Hepatocyte (in vitro differentiated cells): Measurements from ENCODE around the gene SCML2. TPM values are rescaled to one million over a fixed set of nuclear protein-coding genes. Genes with fewer than 3 reads are reported as not detected.
A peak's percentile ranks its signal among the peaks of the same experiment; 100 is the strongest.
"Not testable (repeated sequence)": the region's sequence is repeated elsewhere in the genome, so short reads cannot be mapped to it uniquely, and the experiment has no call there.

Experiments
- DNase-seq: peaks from one replicate; pipeline ENCODE4 v3.0.0-alpha.2; 2016; ENCODE audit warnings: low spot score
- H2AFZ ChIP-seq: fragments of 200-600 bp; sonication (generic); 2 replicates; pipeline ENCODE4 v1.6.0; 2016; ENCODE audit warnings: antibody characterized with exemption, mild to moderate bottlenecking
- H3K27ac ChIP-seq: fragments of 200-600 bp; sonication (generic); 2 replicates; pipeline ENCODE4 v1.5.1; 2016; ENCODE audit warnings: mild to moderate bottlenecking
- H3K27me3 ChIP-seq: fragments of 200-600 bp; sonication (generic); 2 replicates; pipeline ENCODE4 v1.6.1; 2016
- H3K36me3 ChIP-seq: fragments of 200-600 bp; sonication (generic); replicated peaks from 2 replicates; pipeline ENCODE4 v1.5.1; 2016; ENCODE audit warnings: low read depth; ENCODE audit not compliant: insufficient read depth
- H3K4me1 ChIP-seq: fragments of 200-600 bp; sonication (generic); 2 replicates; pipeline ENCODE4 v1.5.1; 2016; ENCODE audit warnings: mild to moderate bottlenecking, moderate library complexity; ENCODE audit not compliant: insufficient read depth
- H3K4me2 ChIP-seq: fragments of 200-600 bp; sonication (generic); 2 replicates; pipeline ENCODE4 v1.6.0; 2016
- H3K4me3 ChIP-seq: fragments of 200-600 bp; sonication (generic); 2 replicates; pipeline ENCODE4 v1.5.1; 2016; ENCODE audit warnings: mild to moderate bottlenecking
- H3K79me2 ChIP-seq: fragments of 200-600 bp; sonication (generic); 2 replicates; pipeline ENCODE4 v1.6.0; 2017; ENCODE audit warnings: mild to moderate bottlenecking
- H3K9me2 ChIP-seq: fragments of 200-600 bp; sonication (generic); replicated peaks from 2 replicates; pipeline ENCODE4 v1.6.0; 2017; ENCODE audit warnings: mild to moderate bottlenecking; ENCODE audit not compliant: insufficient read depth
- H3K9me3 ChIP-seq: fragments of 200-600 bp; sonication (generic); 2 replicates; pipeline ENCODE4 v1.5.1; 2016; ENCODE audit warnings: low read depth, mild to moderate bottlenecking
- H4K20me1 ChIP-seq: fragments of 200-600 bp; sonication (generic); 2 replicates; pipeline ENCODE4 v1.6.0; 2016; ENCODE audit warnings: mild to moderate bottlenecking; ENCODE audit not compliant: insufficient read depth, poor library complexity, severe bottlenecking
- EZH2 ChIP-seq: fragments of 200-600 bp; sonication (generic); IDR thresholded peaks from 2 replicates; pipeline ENCODE4 v1.6.1; 2016; ENCODE audit warnings: antibody characterized with exemption, mild to moderate bottlenecking, borderline replicate concordance
- EZH2phosphoT487 ChIP-seq: fragments of 200-600 bp; sonication (generic); IDR thresholded peaks from one replicate; pipeline ENCODE4 v1.6.1; 2018; ENCODE audit warnings: antibody characterized with exemption, mild to moderate bottlenecking, low read depth, moderate library complexity; ENCODE audit not compliant: unreplicated experiment, severe bottlenecking
- WGBS: methylation state at CpG from one replicate; pipeline ENCODE4 v1.1.6; 2016; ENCODE audit warnings: low lambda C conversion rate; ENCODE audit errors: missing lambda C conversion rate; 5-methylcytosine and 5-hydroxymethylcytosine counted together
- polyA plus RNA-seq: library from polyadenylated mRNA; unstranded; fragments of >200 nt; fragmentation: Nextera tagmentation; extraction: Ambion mirVana; gene quantifications from 2 replicates; pipeline ENCODE4 v1.2.1, GENCODE V29; 2016
- total RNA-seq: library from RNA; depleted of rRNA; stranded (reverse); fragments of >200 nt; gene quantifications from 2 replicates; pipeline ENCODE4 v1.2.3, GENCODE V29; 2014
- TF ChIP-seq, protein P1 (sequence below): fragments of 200-600 bp; sonication (generic); IDR thresholded peaks from 2 replicates; pipeline ENCODE4 v1.5.1; 2016; ENCODE audit warnings: antibody characterized with exemption, mild to moderate bottlenecking; ENCODE audit not compliant: poor library complexity

The SCML2 gene
- total and polyA plus RNA-seq, 2 experiments from 2014 or later: 3.6 to 4.5 TPM

DNA sequence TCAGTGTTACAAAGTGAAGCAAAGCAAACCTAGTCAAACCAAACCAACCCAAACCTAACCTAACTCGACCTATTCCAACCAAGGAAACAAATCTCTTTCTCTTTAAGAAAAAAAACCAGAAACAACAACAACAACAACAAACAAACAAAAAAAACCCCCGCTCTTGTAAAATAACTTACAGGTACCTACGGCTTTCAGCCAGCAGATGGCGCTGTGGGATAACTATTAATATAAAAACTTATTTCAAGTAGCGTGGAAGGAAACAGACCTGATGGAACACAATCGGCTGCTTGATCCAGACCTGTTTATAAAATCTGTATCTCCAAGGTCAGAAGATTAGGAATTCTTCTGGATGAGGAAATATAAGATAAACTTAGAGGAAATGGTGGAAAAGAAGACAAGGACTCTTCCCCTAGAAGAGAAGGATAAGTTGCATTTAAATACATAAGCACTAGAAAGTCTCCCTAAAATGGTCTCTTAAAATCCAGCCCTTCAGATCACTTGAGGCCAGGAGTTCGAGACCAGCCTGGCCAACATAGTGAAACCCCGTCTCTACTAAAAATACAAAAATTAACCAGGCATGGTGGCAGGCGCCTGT, 36.6 kb upstream of the SCML2 start:
- WGBS: 28% methylated on average over 9 of the region's 9 CpGs
- Histone ChIP-seq H3K4me3 (no peak overlapping the region), H3K9me3 (no peaks in the 10 kb centered on the region), H3K27ac (no peak overlapping the region), H3K4me1 (no peaks in the 10 kb centered on the region), H4K20me1 (no peaks in the 10 kb centered on the region), H2AFZ (no peak overlapping the region), H3K36me3 (no peaks in the 10 kb centered on the region), H3K9me2 (no peaks in the 10 kb centered on the region), H3K4me2 (no peak overlapping the region), H3K79me2 (no peaks in the 10 kb centered on the region), H3K27me3 (no peaks in the 10 kb centered on the region)
- peak; percentile 84 for DNase-seq
- TF ChIP-seq EZH2phosphoT487 (no peak), EZH2 (no peak)
- TF ChIP-seq, protein P1, sequence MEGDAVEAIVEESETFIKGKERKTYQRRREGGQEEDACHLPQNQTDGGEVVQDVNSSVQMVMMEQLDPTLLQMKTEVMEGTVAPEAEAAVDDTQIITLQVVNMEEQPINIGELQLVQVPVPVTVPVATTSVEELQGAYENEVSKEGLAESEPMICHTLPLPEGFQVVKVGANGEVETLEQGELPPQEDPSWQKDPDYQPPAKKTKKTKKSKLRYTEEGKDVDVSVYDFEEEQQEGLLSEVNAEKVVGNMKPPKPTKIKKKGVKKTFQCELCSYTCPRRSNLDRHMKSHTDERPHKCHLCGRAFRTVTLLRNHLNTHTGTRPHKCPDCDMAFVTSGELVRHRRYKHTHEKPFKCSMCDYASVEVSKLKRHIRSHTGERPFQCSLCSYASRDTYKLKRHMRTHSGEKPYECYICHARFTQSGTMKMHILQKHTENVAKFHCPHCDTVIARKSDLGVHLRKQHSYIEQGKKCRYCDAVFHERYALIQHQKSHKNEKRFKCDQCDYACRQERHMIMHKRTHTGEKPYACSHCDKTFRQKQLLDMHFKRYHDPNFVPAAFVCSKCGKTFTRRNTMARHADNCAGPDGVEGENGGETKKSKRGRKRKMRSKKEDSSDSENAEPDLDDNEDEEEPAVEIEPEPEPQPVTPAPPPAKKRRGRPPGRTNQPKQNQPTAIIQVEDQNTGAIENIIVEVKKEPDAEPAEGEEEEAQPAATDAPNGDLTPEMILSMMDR: peak; percentile 70

DNA sequence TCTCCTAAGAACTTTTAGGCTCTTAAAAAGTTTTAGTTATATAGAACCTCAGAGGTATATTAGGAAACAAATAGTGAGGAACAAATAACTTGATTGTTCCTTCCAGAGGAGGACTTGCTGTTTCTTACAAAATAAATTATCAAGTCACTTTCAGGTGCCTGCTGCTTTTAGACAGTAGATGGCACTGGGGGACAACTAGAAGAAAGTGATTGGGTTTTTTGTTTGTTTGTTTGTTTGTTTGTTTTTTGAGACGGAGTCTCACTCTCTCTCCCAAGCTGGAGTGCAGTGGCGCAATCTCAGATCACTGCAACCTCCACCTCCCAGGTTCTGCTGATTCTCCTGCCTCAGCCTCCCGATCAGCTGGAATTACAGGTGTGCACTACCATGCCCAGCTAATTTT, 35.5 kb upstream of the SCML2 start:
- WGBS: 76% methylated on average over 3 of the region's 3 CpGs
- H3K9me2 ChIP-seq: no peaks in the 10 kb centered on the region
- H2AFZ ChIP-seq: no peak overlapping the region
- no peaks in the 10 kb centered on the region for H3K79me2 ChIP-seq
- H3K27ac ChIP-seq: no peak overlapping the region
- no peak for DNase-seq
- H3K4me3 ChIP-seq: no peak overlapping the region
- no peaks in the 10 kb centered on the region for H4K20me1 ChIP-seq
- no peaks in the 10 kb centered on the region for H3K27me3 ChIP-seq
- H3K9me3 ChIP-seq: no peaks in the 10 kb centered on the region
- no peaks in the 10 kb centered on the region for H3K36me3 ChIP-seq
- no peaks in the 10 kb centered on the region for H3K4me1 ChIP-seq
- H3K4me2 ChIP-seq: no peak overlapping the region
- TF ChIP-seq EZH2 (no peak), EZH2phosphoT487 (no peak)
- TF ChIP-seq, protein P1: peak; percentile 7

DNA sequence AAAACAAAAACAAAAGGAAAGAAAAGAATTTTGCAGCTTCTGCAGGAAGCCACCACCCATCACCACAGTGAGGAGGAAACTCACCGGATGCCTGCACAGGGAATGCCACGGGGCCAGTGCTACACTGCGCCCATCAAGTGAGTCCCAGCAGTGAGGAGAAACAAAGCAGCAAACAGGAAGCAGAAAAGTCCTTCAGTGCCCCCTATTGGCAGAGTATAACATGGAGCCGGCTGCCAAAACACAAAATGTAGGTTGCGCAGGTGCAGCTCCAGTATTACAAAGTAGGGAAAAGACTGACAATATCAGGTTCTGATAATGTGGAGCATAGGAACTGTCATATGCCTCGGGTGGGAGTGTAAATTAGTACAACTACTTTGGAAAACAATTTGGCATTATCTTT, 23.3 kb upstream of the SCML2 start:
- H3K4me1 ChIP-seq: no peaks in the 10 kb centered on the region
- H3K4me2 ChIP-seq: no peak overlapping the region
- peak; percentile 25 for DNase-seq
- H3K27ac ChIP-seq: no peak overlapping the region
- H3K4me3 ChIP-seq: no peak overlapping the region
- H3K9me2 ChIP-seq: no peaks in the 10 kb centered on the region
- no peak overlapping the region for H2AFZ ChIP-seq
- no peaks in the 10 kb centered on the region for H3K27me3 ChIP-seq
- no peaks in the 10 kb centered on the region for H4K20me1 ChIP-seq
- WGBS: 54% methylated on average over 6 of the region's 6 CpGs
- H3K36me3 ChIP-seq: no peaks in the 10 kb centered on the region
- no peaks in the 10 kb centered on the region for H3K9me3 ChIP-seq
- TF ChIP-seq, protein P1: peak; percentile 39
- TF ChIP-seq EZH2: no peak
- TF ChIP-seq EZH2phosphoT487: no peak
- no peaks in the 10 kb centered on the region for H3K79me2 ChIP-seq

DNA sequence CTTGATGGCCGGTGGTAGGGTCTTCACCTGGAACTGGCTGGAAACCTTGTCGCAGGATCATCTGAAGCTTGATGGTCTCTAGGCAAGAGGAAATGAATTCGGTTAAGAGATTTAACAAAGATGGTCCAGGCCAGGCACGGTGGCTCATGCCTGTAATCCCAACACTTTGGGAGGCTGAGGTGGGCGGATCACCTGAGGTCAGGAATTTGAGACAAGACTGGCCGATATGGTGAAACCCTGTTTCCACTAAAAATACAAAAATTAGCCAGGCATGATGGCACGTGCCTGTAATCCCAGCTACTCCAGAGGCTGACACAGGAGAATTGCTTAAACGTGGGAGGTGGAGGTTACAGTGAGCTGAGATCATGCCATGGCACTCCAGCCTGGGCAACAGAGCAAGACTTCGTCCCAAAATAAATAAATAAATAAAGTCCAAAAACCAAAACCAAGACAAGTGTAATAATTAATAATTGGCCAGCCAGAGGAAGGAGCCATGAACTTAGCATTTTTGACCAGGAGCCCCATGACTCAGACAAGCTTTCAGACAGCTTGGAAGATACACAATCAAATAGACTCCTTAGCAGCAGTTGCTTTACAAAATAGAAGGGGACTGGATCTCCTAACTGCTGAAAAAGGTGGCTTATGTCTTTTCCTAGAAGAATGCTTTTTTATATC, 20.8 kb upstream of the SCML2 start:
- H3K4me1 ChIP-seq, H3K36me3 ChIP-seq, H3K27me3 ChIP-seq, H2AFZ ChIP-seq, H3K4me3 ChIP-seq, DNase-seq, H3K9me2 ChIP-seq, H3K27ac ChIP-seq, H3K79me2 ChIP-seq, H4K20me1 ChIP-seq, H3K4me2 ChIP-seq, H3K9me3 ChIP-seq: not testable (repeated sequence)
- whole genome bisulfite sequencing: 80% methylated on average over 9 of the region's 9 CpGs

DNA sequence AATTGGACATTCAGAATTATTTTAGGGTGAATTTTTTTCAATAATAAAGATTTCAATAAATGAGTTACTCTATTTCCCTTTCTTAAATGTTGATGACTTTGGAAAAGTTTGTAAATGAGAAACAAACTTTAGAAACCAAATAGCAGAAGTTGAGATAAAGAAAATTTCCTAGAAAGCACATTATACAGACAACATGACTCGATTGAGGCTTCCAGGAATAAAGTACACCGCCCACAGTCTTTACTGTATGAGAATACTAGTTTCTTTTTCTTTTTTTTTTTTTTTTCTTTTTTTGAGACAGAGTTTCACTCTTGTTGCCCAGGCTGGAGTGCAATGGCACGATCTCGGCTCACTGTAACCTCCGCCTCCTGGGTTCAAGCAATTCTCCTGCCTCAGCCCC, 14.6 kb upstream of the SCML2 start:
- WGBS: 79% methylated on average over 5 of the region's 5 CpGs
- H3K27ac ChIP-seq, H3K4me3 ChIP-seq, DNase-seq, H3K79me2 ChIP-seq, H3K36me3 ChIP-seq, H3K4me1 ChIP-seq, H3K9me3 ChIP-seq, H2AFZ ChIP-seq, H4K20me1 ChIP-seq, H3K27me3 ChIP-seq, H3K4me2 ChIP-seq, H3K9me2 ChIP-seq: not testable (repeated sequence)
